Measurements from ENCODE around the gene CCNL2.
"Not testable (repeated sequence)": the region's sequence is repeated elsewhere in the genome, so short reads cannot be mapped to it uniquely, and the experiment has no call there.

CCNL2 gene

GRCh38 chr1:1399187-1399871, at the start of gene CCNL2:
Gene CCNL2, minus strand, starts transcription at chr1:1399335. Its CDS starts 29 bp downstream, at chr1:1399306.
- DNase-seq: peak; percentile 99

- DNase-seq: not testable (repeated sequence)
Measured at GRCh38 chr1:1446631-1447030, 47.5 kb upstream of the CCNL2 start.

- no peak for DNase-seq
Measured at GRCh38 chr1:1442069-1442770, 43.1 kb upstream of the CCNL2 start.

DNA sequence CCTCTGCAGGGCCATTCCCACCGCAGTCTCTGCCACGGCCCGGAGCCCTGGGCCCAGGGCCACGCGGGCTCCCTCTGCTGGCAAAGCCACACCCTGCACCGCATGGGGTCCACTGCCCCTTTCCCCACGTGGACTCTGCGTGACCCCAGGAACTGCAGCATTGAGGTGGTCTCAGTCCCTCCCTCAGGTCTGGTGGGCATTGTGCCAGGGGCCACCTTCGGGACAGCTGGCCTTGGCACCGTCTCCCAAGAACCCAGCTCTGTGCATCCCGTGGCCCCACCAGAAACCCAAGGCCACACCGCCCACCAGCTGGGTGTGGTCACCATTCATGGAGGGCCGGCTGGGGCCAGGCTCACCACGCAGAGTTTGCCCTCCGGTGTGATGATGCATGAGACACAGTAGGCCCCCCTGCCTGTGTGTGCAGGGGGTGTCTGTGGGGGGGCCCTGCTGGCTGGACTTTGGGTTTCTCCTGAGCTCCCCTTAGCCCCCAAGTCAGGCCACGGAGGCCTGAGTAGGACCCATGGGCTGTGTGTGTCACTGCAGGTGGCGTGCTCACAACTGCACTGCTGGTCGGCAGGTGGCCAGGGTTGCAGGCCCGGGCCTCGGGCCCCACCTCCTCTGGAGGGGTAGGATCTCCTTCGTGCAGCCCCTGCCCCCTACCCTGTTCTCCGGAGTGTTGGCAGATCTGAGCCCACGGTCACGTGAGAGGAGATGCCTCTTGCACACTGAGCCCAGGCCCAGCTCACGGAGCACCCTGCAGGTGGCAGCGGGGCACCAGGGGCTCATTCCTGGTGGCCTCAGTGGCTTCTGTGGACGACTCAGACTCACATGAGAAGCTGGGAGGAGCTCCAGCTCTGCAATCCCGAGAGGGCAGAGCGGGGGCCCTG, 42.1 kb upstream of the CCNL2 start:
- DNase-seq: peak; percentile 39

- DNase-seq: no peak
Measured at GRCh38 chr1:1440262-1441001, 41.3 kb upstream of the CCNL2 start.

- no peak for DNase-seq
Measured at GRCh38 chr1:1439546-1440261, 40.6 kb upstream of the CCNL2 start.

- no peak for DNase-seq
Measured at GRCh38 chr1:1438531-1439381, 39.6 kb upstream of the CCNL2 start.

GRCh38 chr1:1437904-1438376, 38.8 kb upstream of the CCNL2 start:
- DNase-seq: no peak

GRCh38 chr1:1437033-1437903, 38.1 kb upstream of the CCNL2 start:
- DNase-seq: no peak

- DNase-seq: no peak
Measured at GRCh38 chr1:1436630-1437032, 37.5 kb upstream of the CCNL2 start.

GRCh38 chr1:1435911-1436629, 36.9 kb upstream of the CCNL2 start:
- DNase-seq: no peak

- peak; percentile 63 for DNase-seq
Measured at GRCh38 chr1:1435106-1435903, 36.2 kb upstream of the CCNL2 start, which contains the start of gene VWA1. Gene VWA1, plus strand, starts transcription at chr1:1435690. Its CDS starts 59 bp downstream, at chr1:1435749.

DNA sequence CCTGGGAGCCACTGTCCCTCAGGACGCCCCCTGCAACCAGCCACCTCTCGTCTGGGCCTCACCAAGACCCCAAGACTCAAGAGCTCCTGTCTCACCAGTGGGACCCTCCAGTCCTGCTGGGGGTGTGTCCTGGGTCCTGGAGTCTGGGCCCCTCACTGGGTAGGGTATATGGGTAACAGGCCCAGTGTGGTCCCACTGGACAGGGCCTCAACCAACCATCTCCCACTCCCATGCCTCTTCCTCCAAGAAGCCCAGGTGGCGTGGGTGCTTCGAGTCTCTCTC, 35.6 kb upstream of the CCNL2 start:
- no peak for DNase-seq

DNA sequence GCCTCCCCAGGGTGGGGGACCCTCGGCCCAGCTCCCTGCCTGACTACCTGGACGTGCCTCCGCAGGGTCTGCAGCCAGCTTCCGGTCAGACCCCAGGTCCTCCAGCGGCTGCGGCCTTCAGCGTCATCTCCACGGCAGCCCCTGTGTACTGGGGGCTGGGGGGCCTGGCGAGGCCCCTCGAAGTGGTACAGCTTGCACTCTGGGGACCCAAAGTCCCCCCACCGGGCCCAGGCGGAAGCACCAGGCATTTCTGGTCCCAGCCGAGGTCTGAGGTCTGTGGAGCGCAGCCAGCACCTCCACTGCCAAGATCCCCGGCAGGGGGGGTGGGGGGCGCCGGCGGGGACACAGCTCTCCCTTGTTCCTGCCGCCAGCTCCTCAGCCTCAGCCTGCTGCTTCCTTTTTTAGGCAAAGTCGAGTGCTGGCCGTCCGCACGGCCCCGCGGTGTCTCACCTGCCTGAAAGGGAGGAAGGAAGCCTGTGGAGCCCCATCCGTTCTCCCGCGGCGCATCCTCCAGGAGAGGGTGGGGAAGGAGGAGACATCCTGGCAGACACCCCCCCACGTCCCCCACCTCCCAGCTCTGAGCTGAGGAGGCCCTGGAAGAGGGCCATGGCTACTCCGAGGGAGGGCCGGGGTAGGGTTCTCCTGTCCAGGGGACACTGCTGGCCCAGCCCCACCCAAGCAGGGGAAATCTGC, 35.1 kb upstream of the CCNL2 start:
- no peak for DNase-seq

GRCh38 chr1:1433804-1434130, 34.6 kb upstream of the CCNL2 start:
- DNase-seq: no peak

DNA sequence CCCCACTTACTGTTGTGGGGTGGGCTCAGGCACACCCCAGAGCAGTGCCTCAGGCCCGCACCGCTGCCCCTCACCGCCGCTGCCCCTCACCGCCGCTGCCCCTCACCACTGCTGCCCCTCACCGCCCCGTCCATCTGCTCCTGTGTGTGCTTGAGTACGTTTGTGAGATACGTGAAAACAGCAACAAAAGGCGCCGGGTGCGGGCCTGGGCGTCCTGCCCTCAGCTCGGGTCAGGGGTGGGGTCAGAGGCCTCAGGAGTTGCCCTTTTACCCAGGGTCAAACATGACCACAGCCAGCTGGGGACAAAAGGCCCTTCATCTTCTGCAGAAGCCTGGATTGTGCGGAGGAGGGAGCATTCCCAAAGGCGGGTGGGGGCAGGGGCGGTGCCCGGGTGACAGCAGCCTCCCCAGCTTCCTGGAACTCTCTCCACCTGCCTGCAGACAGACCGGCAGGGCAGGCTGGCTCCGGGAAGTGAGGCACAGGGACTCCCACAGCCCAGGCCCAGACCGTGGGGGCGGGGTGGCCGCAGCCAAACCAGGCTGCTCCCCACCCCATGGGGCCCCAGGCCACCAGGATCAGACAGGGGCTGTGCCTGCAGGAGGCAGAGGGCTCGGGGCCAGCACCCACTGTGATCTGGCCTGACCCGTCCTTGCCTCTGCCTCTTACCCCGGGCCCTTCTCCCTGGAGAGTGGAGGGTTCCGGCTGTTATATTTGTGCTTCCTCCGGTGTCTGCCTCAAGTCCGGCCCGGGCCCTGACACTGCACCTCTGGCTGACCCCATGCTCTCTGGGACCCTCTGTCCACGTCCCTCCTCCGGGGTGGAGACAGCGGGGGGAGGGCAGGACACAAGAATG, 34.0 kb upstream of the CCNL2 start:
- DNase-seq: no peak

Data from CD4-positive, alpha-beta T cell treated with Interleukin-17A for 1 hour (primary cell).